ENCODE measurements around the gene AFG1L. TPM values are rescaled to one million over a fixed set of nuclear protein-coding genes. Genes with fewer than 3 reads are reported as not detected.
"Not testable (repeated sequence)": the region's sequence is repeated elsewhere in the genome, so short reads cannot be mapped to it uniquely, and the experiment has no call there.

Gene AFG1L
- polyA plus RNA-seq, 6 donors from 2014 or later = 2.6 to 6.8 (median 4.5) TPM

DNA sequence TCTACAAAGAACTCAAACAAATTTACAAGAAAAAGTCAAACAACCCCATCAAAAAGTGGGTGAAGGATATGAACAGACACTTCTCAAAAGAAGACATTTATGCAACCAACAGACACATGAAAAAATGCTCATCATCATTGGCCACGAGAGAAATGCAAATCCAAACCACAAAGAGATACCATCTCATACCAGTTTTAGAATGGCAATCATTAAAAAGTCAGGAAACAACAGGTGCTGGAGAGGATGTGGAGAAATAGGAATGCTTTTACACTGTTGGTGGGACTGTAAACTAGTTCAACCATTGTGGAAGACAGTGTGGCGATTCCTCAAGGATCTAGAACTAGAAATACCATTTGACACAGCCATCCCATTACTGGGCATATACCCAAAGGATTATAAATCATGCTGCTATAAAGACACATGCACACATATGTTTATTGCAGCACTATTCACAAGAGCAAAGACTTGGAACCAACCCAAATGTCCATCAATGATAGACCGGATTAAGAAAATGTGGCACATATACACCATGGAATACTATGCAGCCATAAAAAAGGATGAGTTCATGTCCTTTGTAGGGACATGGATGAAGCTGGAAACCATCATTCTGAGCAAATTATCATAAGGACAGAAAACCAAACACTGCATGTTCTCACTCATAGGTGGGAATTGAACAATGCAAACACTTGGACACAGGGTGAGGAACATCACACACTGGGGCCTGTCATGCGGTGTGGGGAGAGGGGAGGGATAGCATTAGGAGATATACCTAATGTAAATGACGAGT lies 121.4 kb downstream of the AFG1L start:
- peaks cover 5 to 33% (median 16%) of the 10 kb centered on the region in 7 donors for H3K9me3 Mint-ChIP-seq
- peak overlapping the region in 1 of 8 donors; percentile 51 for H3K4me3 Mint-ChIP-seq

GRCh38 chr6:108417027-108417426 lies 122.2 kb downstream of the AFG1L start:
- no peak overlapping the region for H3K4me3 Mint-ChIP-seq
- DNase-seq (no peak), ATAC-seq (ENCODE audit: low read depth in 2 of 2) (no peak)
- H3K27ac Mint-ChIP-seq = no peak overlapping the region
- peaks cover 0 to 3% of the 10 kb centered on the region in 2 donors for H3K36me3 Mint-ChIP-seq
- H3K9me3 Mint-ChIP-seq = peaks cover 2 to 27% (median 14%) of the 10 kb centered on the region in 7 donors
- H3K27me3 Mint-ChIP-seq = no peaks in the 10 kb centered on the region
- H3K4me1 Mint-ChIP-seq = no peaks in the 10 kb centered on the region

More for the DNA sequence above, 121.4 kb downstream of the AFG1L start:
- not testable (repeated sequence) for H3K36me3 Mint-ChIP-seq; ATAC-seq (ENCODE audit: low read depth in 2 of 2); DNase-seq; H3K27me3 Mint-ChIP-seq; H3K4me1 Mint-ChIP-seq
- H3K27ac Mint-ChIP-seq = peak overlapping the region in 1 of 6 donors; percentile 33

DNA sequence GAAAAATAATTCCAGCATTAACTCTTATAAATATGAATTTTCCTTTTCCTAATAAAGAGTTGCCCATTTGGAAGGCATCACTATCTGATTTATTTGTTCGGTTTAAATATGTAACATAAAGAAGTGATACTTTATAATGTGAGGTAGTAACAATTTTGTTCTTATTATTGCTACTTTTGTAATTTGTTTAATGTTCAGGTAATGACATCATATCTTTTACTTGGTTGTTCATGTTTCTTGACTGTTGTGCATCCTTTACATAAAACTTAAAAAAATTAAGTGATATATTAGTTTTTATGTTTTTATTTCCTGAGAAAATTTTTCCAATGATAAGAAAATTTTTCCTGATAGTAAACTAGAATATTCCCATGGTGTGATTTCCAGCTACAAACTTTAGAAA lies 124.6 kb downstream of the AFG1L start:
- peaks cover 0 to 11% (median 5%) of the 10 kb centered on the region in 7 donors for H3K9me3 Mint-ChIP-seq
- H3K36me3 Mint-ChIP-seq = no peaks in the 10 kb centered on the region
- DNase-seq = no peak
- H3K27me3 Mint-ChIP-seq = no peaks in the 10 kb centered on the region
- no peaks in the 10 kb centered on the region for H3K4me1 Mint-ChIP-seq
- ATAC-seq (ENCODE audit: low read depth in 2 of 2) = no peak
- no peak overlapping the region for H3K27ac Mint-ChIP-seq
- no peak overlapping the region for H3K4me3 Mint-ChIP-seq

DNA sequence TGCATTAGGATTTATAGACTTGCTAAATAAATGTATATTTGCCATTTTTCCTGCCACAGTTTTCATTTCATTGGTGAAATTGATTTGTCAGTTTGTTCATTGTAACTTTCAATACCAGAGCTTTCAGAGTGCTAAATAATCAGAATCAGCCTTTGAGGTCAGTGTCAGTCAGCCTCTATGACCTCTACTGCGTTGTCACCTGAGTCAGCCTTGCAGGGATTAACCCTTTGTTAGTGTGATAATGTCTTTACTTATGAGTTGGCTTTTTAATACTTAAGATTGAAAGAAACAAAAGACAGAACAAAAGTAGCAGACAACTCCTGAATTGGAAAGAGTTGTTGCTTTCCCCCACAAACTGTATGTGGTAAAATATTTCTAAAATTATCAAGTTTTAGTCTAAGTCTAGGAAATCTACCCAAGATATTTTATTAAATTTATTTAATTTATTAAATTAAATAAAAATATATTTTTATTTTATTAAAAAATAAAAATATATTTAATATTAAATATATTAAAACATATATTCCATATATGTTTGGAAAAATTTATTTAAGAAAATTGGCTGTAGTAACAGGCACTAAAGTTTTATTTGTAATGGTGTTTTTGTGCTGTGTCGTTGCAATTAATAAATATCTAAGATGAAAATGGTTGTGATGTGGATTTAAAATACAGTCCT lies 125.2 kb downstream of the AFG1L start:
- H3K4me1 Mint-ChIP-seq = no peaks in the 10 kb centered on the region
- peaks cover 0 to 9% (median 2%) of the 10 kb centered on the region in 7 donors for H3K9me3 Mint-ChIP-seq
- DNase-seq (no peak), ATAC-seq (ENCODE audit: low read depth in 2 of 2) (no peak)
- no peaks in the 10 kb centered on the region for H3K27me3 Mint-ChIP-seq
- H3K27ac Mint-ChIP-seq = no peak overlapping the region
- H3K36me3 Mint-ChIP-seq = no peaks in the 10 kb centered on the region
- H3K4me3 Mint-ChIP-seq = no peak overlapping the region

GRCh38 chr6:108421366-108421765 lies 126.5 kb downstream of the AFG1L start:
- H3K27me3 Mint-ChIP-seq = no peaks in the 10 kb centered on the region
- H3K4me1 Mint-ChIP-seq = no peaks in the 10 kb centered on the region
- H3K4me3 Mint-ChIP-seq = no peak overlapping the region
- no peaks in the 10 kb centered on the region for H3K9me3 Mint-ChIP-seq
- H3K27ac Mint-ChIP-seq = peak overlapping the region in 1 of 6 donors; percentile 42
- DNase-seq (no peak), ATAC-seq (ENCODE audit: low read depth in 2 of 2) (no peak)
- no peaks in the 10 kb centered on the region for H3K36me3 Mint-ChIP-seq

DNA sequence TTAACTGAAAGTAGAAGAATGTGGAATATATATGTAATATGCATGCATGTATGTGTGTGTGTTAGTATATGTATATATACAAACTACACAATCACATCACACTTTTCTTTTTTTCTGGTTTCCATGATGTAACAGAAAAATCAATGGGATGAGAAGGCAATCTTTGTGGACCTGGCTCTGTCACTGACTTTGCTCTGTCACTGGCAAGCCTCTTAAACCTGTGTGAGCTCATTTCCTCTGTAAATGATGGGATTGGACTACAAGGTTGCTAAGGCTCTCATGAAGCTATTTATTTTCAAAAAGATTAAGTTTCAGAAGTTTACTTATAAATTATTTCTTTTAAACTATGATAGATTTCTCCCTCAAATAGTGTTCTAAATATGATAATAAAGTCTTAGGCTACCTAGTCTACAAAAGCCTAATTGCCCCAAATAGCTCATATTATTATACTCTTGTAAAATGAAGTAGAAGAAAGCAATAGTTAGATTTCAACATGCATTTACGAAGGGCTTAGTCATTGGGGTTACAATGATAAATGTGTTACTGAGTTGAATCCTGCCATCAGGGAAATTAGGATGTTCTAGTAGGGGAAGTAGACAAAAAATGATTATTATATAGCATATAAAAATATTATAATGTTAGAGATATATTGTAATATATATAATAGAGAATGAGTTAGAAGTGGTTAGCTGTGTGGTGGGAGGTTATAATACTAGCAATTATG lies 129.3 kb downstream of the AFG1L start:
- Mint-ChIP-seq H3K4me3 (no peak overlapping the region), H3K27ac (no peak overlapping the region), H3K9me3 (peaks cover 0 to 4% (median 0%) of the 10 kb centered on the region in 7 donors), H3K36me3 (no peaks in the 10 kb centered on the region), H3K27me3 (no peaks in the 10 kb centered on the region), H3K4me1 (no peaks in the 10 kb centered on the region)
- ATAC-seq (ENCODE audit: low read depth in 2 of 2) = no peak
- DNase-seq = no peak

DNA sequence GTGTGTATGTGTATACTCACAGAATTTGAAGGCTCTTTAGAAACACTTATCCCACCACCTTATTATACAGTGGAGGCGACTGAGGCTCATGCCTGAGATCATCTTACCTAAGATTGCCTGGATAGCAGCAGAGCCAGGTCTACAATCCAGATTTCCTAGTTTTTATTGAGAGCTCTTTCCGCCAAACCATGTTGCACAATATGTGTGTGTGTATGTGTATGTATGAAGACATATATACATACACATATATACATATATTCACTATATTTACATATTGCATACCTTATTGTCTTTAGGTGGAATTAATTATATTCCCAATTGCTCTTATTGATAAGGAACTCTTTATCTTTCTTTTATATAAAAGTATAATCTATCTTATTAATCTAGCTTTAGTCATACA lies 130.6 kb downstream of the AFG1L start:
- no peaks in the 10 kb centered on the region for H3K4me1 Mint-ChIP-seq
- H3K27me3 Mint-ChIP-seq = no peaks in the 10 kb centered on the region
- no peak for ATAC-seq (ENCODE audit: low read depth in 2 of 2)

DNA sequence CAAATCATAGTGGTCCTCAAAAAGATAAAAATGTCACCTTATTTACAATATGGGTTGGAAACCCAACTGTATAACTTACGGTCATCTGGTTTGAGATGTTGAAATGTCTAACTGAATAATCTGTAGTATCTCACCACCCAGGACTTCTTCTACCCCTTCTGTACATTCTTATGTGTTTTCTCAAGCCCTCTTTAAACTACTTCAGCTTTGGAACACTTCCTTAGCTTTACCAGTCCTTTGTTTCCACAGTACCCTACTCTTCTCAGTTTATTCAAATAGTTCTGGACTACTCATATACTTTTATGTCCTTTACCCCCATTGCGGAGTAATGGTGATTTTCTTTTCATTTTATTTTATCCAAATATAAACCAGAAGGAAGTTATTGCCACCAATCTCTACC lies 137.3 kb downstream of the AFG1L start:
- Mint-ChIP-seq H3K36me3 (no peaks in the 10 kb centered on the region), H3K27me3 (no peaks in the 10 kb centered on the region), H3K9me3 (peaks cover 0 to 7% (median 0%) of the 10 kb centered on the region in 7 donors), H3K4me3 (no peak overlapping the region), H3K4me1 (peaks cover 0 to 4% (median 0%) of the 10 kb centered on the region in 3 donors), H3K27ac (no peak overlapping the region)
- DNase-seq = no peak
- ATAC-seq (ENCODE audit: low read depth in 2 of 2) = no peak

More for the DNA sequence above, 130.6 kb downstream of the AFG1L start:
- H3K36me3 Mint-ChIP-seq = no peaks in the 10 kb centered on the region
- DNase-seq = no peak
- H3K4me3 Mint-ChIP-seq = no peak overlapping the region
- H3K27ac Mint-ChIP-seq = no peak overlapping the region
- H3K9me3 Mint-ChIP-seq = peaks cover 0 to 7% (median 0%) of the 10 kb centered on the region in 7 donors

DNA sequence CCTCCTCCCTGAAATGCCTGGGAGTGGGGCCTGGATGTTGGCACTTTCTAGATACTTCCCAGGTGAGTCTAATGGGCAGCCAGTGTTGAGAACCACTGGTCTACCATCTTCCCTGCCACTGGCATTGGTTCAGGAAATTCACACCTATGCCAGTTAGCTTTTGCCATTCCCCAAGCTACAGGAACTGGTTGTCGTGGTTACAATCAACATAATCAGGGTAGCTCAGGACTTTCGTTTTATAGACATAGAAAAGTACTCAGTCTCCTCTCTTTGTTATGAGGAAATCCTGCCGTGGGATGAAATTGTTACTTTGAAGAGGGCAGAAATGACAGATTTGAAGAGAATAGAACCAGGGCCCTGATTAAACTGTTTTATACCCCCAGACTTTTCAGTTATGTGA lies 137.9 kb downstream of the AFG1L start:
- Mint-ChIP-seq H3K36me3 (no peaks in the 10 kb centered on the region), H3K4me1 (peaks cover 0 to 4% (median 0%) of the 10 kb centered on the region in 3 donors), H3K4me3 (no peak overlapping the region), H3K27me3 (no peaks in the 10 kb centered on the region), H3K27ac (no peak overlapping the region), H3K9me3 (peaks cover 0 to 7% (median 0%) of the 10 kb centered on the region in 7 donors)
- ATAC-seq (ENCODE audit: low read depth in 2 of 2) = no peak
- DNase-seq = no peak

DNA sequence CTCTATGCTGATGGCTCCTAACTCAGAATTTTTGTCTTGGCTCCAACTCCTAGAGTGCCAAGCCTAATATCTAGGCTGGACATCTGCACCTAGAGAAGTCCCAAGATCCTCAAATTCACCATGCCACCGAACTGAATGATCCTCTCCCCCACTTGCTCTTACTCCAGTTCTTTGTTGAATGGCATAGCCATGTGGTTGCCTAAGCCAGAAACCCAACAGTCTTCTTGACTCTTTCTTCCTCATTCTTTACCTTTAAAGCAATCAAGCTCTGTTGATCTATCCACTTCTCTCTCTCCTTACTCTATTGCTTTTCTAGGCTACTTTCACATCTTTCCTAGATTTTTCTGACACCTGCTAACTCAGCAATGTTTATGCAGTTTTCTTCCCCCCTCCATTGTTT lies 139.4 kb downstream of the AFG1L start:
- Mint-ChIP-seq H3K9me3 (peaks cover 0 to 3% (median 0%) of the 10 kb centered on the region in 7 donors), H3K4me3 (no peak overlapping the region), H3K27me3 (no peaks in the 10 kb centered on the region), H3K4me1 (peaks cover 0 to 4% (median 0%) of the 10 kb centered on the region in 3 donors), H3K36me3 (peaks cover 0 to 5% of the 10 kb centered on the region in 2 donors), H3K27ac (no peak overlapping the region)
- ATAC-seq (ENCODE audit: low read depth in 2 of 2) (no peak), DNase-seq (no peak)

DNA sequence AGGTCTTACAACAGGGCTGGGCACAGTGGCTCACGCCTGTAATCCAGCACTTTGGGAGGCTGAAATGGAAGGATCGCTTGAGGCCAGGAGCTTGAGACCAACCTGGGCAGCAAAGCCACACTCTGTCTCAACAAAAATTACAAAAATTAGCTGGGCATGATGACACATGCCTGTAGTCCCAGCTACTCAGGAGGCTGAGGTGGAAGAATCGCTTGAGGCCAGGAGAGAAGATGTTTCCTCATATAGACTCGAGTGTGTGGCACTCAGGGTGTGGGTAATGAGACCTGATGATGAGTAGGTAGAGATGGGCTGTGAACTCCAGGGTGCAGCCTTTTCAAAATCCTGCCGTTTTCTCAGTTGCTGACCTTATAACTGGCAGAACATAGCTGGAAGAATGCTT lies 140.5 kb downstream of the AFG1L start:
- DNase-seq = no peak
- Mint-ChIP-seq H3K4me3 (no peak overlapping the region), H3K4me1 (peaks cover 0 to 4% (median 0%) of the 10 kb centered on the region in 3 donors), H3K36me3 (peaks cover 0 to 5% of the 10 kb centered on the region in 2 donors), H3K27ac (no peak overlapping the region), H3K9me3 (peaks cover 0 to 2% (median 0%) of the 10 kb centered on the region in 7 donors), H3K27me3 (no peaks in the 10 kb centered on the region)
- ATAC-seq (ENCODE audit: low read depth in 2 of 2) = no peak

DNA sequence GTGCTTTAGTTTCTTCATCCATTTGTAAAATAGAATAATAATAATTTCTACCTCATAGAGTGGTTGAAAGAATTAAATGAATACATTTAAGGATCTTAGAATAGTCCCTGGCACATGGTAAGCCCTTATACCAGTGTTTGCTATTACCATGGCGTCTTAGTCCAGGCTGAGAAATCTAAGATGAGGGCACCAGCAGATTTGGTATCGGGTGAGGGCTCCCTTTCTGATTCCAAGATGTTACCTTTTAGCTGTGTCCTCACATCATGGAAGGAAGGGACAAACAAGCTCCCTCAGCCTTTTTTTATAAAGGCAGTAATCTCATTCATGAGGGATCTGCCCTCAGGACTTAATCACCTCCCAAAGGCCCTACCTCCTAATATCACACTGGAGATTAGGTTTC lies 141.9 kb downstream of the AFG1L start:
- DNase-seq (no peak), ATAC-seq (ENCODE audit: low read depth in 2 of 2) (no peak)
- Mint-ChIP-seq H3K9me3 (peaks cover 0 to 2% (median 0%) of the 10 kb centered on the region in 7 donors), H3K4me3 (no peak overlapping the region), H3K27me3 (no peaks in the 10 kb centered on the region), H3K4me1 (peaks cover 0 to 4% (median 0%) of the 10 kb centered on the region in 3 donors), H3K36me3 (peaks cover 0 to 5% of the 10 kb centered on the region in 2 donors), H3K27ac (no peak overlapping the region)

GRCh38 chr6:108437821-108438220 lies 143.0 kb downstream of the AFG1L start:
- peaks cover 0 to 2% (median 0%) of the 10 kb centered on the region in 7 donors for H3K9me3 Mint-ChIP-seq
- H3K27ac Mint-ChIP-seq = no peak overlapping the region
- DNase-seq = no peak
- no peak overlapping the region for H3K4me3 Mint-ChIP-seq
- peaks cover 0 to 4% (median 2%) of the 10 kb centered on the region in 3 donors for H3K4me1 Mint-ChIP-seq
- ATAC-seq (ENCODE audit: low read depth in 2 of 2) = no peak
- H3K27me3 Mint-ChIP-seq = no peaks in the 10 kb centered on the region
- peaks cover 0 to 5% of the 10 kb centered on the region in 2 donors for H3K36me3 Mint-ChIP-seq
